Measurements from ENCODE around the gene RNF41.
"Not testable (repeated sequence)": the region's sequence is repeated elsewhere in the genome, so short reads cannot be mapped to it uniquely, and the experiment has no call there.

The RNF41 gene

GRCh38 chr12:56163533-56164344, 58.0 kb downstream of the RNF41 start:
- DNase-seq = no peak

- DNase-seq = no peak
These were observed 59.0 kb downstream of the RNF41 start for GRCh38 chr12:56162468-56163290.

- DNase-seq = no peak
These were observed 59.9 kb downstream of the RNF41 start for GRCh38 chr12:56161690-56162351.

GRCh38 chr12:56160894-56161689, 60.6 kb downstream of the RNF41 start:
- DNase-seq = no peak

- peak; percentile 67 for DNase-seq
These were observed 61.4 kb downstream of the RNF41 start for GRCh38 chr12:56160193-56160763.

- no peak for DNase-seq
These were observed 62.1 kb downstream of the RNF41 start for GRCh38 chr12:56159482-56160192.

- DNase-seq = no peak
These were observed 62.7 kb downstream of the RNF41 start for GRCh38 chr12:56158926-56159461.

GRCh38 chr12:56158029-56158925, 63.4 kb downstream of the RNF41 start, which contains the start of gene MYL6:
Gene MYL6, plus strand, starts transcription at chr12:56158359. Its CDS starts 43 bp downstream, at chr12:56158402.
- peak; percentile 88 for DNase-seq

GRCh38 chr12:56157201-56158028, 64.3 kb downstream of the RNF41 start:
- peak; percentile 49 for DNase-seq

- DNase-seq = not testable (repeated sequence)
These were observed 65.1 kb downstream of the RNF41 start for GRCh38 chr12:56156464-56157200.

- DNase-seq = no peak
These were observed 66.4 kb downstream of the RNF41 start for GRCh38 chr12:56155256-56155845.

- DNase-seq = no peak
These were observed 66.9 kb downstream of the RNF41 start for GRCh38 chr12:56154818-56155217.

GRCh38 chr12:56154246-56154771, 67.4 kb downstream of the RNF41 start:
- DNase-seq = no peak

GRCh38 chr12:56153678-56154065, 68.0 kb downstream of the RNF41 start:
- no peak for DNase-seq

GRCh38 chr12:56152756-56153677, 68.7 kb downstream of the RNF41 start:
- no peak for DNase-seq

Data from activated CD8-positive, alpha-beta memory T cell treated with anti-CD3 and anti-CD28 coated beads, Interleukin-2, amount 50 U/mL, for 4 hours (primary cell).